HPDE6-E6E7 (cell line): ENCODE measurements around the gene P2RX4.
"Not testable (repeated sequence)": the region's sequence is repeated elsewhere in the genome, so short reads cannot be mapped to it uniquely, and the experiment has no call there.

Source experiments
- DNase-seq: peaks from one replicate; pipeline ENCODE4 v3.0.0; 2011; ENCODE audit warnings: missing footprints; ENCODE audit errors: extremely low spot score

The P2RX4 gene

GRCh38 chr12:121240484-121241101 lies 30.7 kb downstream of the P2RX4 start:
- DNase-seq = no peak

- DNase-seq = no peak
These were observed 31.4 kb downstream of the P2RX4 start for GRCh38 chr12:121241156-121241970.

- DNase-seq = no peak
These were observed 35.1 kb downstream of the P2RX4 start for GRCh38 chr12:121245031-121245430.

- no peak for DNase-seq
These were observed 36.0 kb downstream of the P2RX4 start for GRCh38 chr12:121245951-121246350.

GRCh38 chr12:121246893-121247557 lies 37.1 kb downstream of the P2RX4 start:
- DNase-seq = no peak

- DNase-seq = no peak
These were observed 38.7 kb downstream of the P2RX4 start for GRCh38 chr12:121248622-121249021.

GRCh38 chr12:121250359-121250758 lies 40.4 kb downstream of the P2RX4 start:
- DNase-seq = no peak

GRCh38 chr12:121251838-121252237 lies 41.9 kb downstream of the P2RX4 start:
- DNase-seq = no peak

GRCh38 chr12:121252712-121253345 lies 42.9 kb downstream of the P2RX4 start:
- DNase-seq = no peak

- DNase-seq = no peak
These were observed 43.9 kb downstream of the P2RX4 start for GRCh38 chr12:121253638-121254335.

- no peak for DNase-seq
These were observed 45.5 kb downstream of the P2RX4 start for GRCh38 chr12:121255433-121255832.

GRCh38 chr12:121257704-121258449 lies 47.9 kb downstream of the P2RX4 start:
- DNase-seq = not testable (repeated sequence)

GRCh38 chr12:121259074-121259473 lies 49.1 kb downstream of the P2RX4 start:
- DNase-seq = no peak

GRCh38 chr12:121260091-121260490 lies 50.2 kb downstream of the P2RX4 start:
- DNase-seq = no peak

GRCh38 chr12:121261398-121261797 lies 51.5 kb downstream of the P2RX4 start:
- no peak for DNase-seq

- DNase-seq = no peak
These were observed 53.4 kb downstream of the P2RX4 start for GRCh38 chr12:121263206-121263935.

GRCh38 chr12:121264135-121264534 lies 54.2 kb downstream of the P2RX4 start:
- no peak for DNase-seq

GRCh38 chr12:121264951-121265515 lies 55.1 kb downstream of the P2RX4 start:
- DNase-seq = no peak

- DNase-seq = no peak
These were observed 57.9 kb downstream of the P2RX4 start for GRCh38 chr12:121267822-121268221.

- DNase-seq = no peak
These were observed 63.5 kb downstream of the P2RX4 start for GRCh38 chr12:121273364-121273896.
